Measurements from ENCODE around the gene STK11.
A peak's percentile ranks its signal among the peaks of the same experiment; 100 is the strongest.

Gene STK11

GRCh38 chr19:1260749-1261537 is 55.4 kb downstream of the STK11 start:
- no peaks in the 10 kb centered on the region for H3K27me3 ChIP-seq (ENCODE audit: control insufficient read depth in 3 of 3, insufficient read depth in 3 of 3, low read depth in 1 of 3, low read length in 3 of 3)
- peak overlapping the region; percentile 99 for H3K18ac ChIP-seq (ENCODE audit: low read length)
- H2AK5ac ChIP-seq (ENCODE audit: low read depth, low read length), result peak overlapping the region; percentile 100
- H3K4me2 ChIP-seq (ENCODE audit: insufficient read depth, low read length, poor library complexity, severe bottlenecking), result peak overlapping the region; percentile 91
- peaks cover 17 to 34% of the 10 kb centered on the region in 2 donors for H3K36me3 ChIP-seq (replicated peaks in 1 of 2; ENCODE audit: control insufficient read depth in 2 of 2, insufficient read depth in 2 of 2, low read length in 2 of 2)
- H3K4me3 ChIP-seq (ENCODE audit: low read length in 2 of 2), result peak overlapping the region; percentile 68 to 88
- H4K8ac ChIP-seq (ENCODE audit: low read depth, low read length), result no peak overlapping the region
- H3K9ac ChIP-seq (ENCODE audit: low read depth, low read length, poor library complexity), result peak overlapping the region; percentile 99
- peak overlapping the region; percentile 89 for H3K14ac ChIP-seq (ENCODE audit: low read length)
- peak overlapping the region; percentile 98 for H2BK120ac ChIP-seq (ENCODE audit: low read depth, low read length)
- H3K27ac ChIP-seq (replicated peaks; ENCODE audit: low read length), result peak overlapping the region; percentile 76
- peak overlapping the region; percentile 100 for H2BK15ac ChIP-seq (ENCODE audit: low read length)
- H3K23ac ChIP-seq (ENCODE audit: low read depth, low read length, poor library complexity), result peak overlapping the region; percentile 97
- peak overlapping the region; percentile 89 for H3K4ac ChIP-seq (ENCODE audit: low read length)
- peak overlapping the region; percentile 99 for H4K91ac ChIP-seq (ENCODE audit: low read depth, low read length, poor library complexity)
- H3K9me3 ChIP-seq (replicated peaks in 1 of 2; ENCODE audit: control insufficient read depth in 2 of 2, insufficient read depth in 1 of 2, low read depth in 1 of 2, low read length in 2 of 2), result no peaks in the 10 kb centered on the region
- H3K4me1 ChIP-seq (ENCODE audit: control insufficient read depth in 2 of 2, insufficient read depth in 1 of 2, low read depth in 1 of 2, low read length in 2 of 2), result peaks cover 51 to 66% of the 10 kb centered on the region in 2 donors
- peak overlapping the region; percentile 33 for H2BK12ac ChIP-seq (ENCODE audit: low read length)
- peaks cover 21% of the 10 kb centered on the region for H3K79me1 ChIP-seq (ENCODE audit: low read depth, low read length)
- H2AFZ ChIP-seq (ENCODE audit: low read length), result peak overlapping the region; percentile 82
- WGBS, 2 donors (ENCODE audit: extremely low coverage in 2 of 2, insufficient read length in 2 of 2, insufficient replicate concordance in 1 of 2), result no CpG with 5 or more reads among the region's 83 CpGs
- peak overlapping the region; percentile 97 for H2BK5ac ChIP-seq (ENCODE audit: low read length)
- DNase-seq (ENCODE audit: low spot score), result peak; percentile 97

- peak overlapping the region; percentile 82 for H4K8ac ChIP-seq (ENCODE audit: low read depth, low read length)
- peak overlapping the region; percentile 56 for H3K14ac ChIP-seq (ENCODE audit: low read length)
- H2BK120ac ChIP-seq (ENCODE audit: low read depth, low read length), result peak overlapping the region; percentile 98
- H3K4me2 ChIP-seq (ENCODE audit: insufficient read depth, low read length, poor library complexity, severe bottlenecking), result peak overlapping the region; percentile 79
- H3K9ac ChIP-seq (ENCODE audit: low read depth, low read length, poor library complexity), result peak overlapping the region; percentile 99
- peak overlapping the region; percentile 99 for H3K18ac ChIP-seq (ENCODE audit: low read length)
- no CpG with 5 or more reads among the region's 14 CpGs for WGBS, 2 donors (ENCODE audit: extremely low coverage in 2 of 2, insufficient read length in 2 of 2, insufficient replicate concordance in 1 of 2)
- peak overlapping the region; percentile 76 for H3K27ac ChIP-seq (replicated peaks; ENCODE audit: low read length)
- H3K4me3 ChIP-seq (ENCODE audit: low read length in 2 of 2), result peak overlapping the region; percentile 68 to 88
- peak overlapping the region; percentile 92 for H4K91ac ChIP-seq (ENCODE audit: low read depth, low read length, poor library complexity)
- H3K4ac ChIP-seq (ENCODE audit: low read length), result peak overlapping the region; percentile 69
- H3K4me1 ChIP-seq (ENCODE audit: control insufficient read depth in 2 of 2, insufficient read depth in 1 of 2, low read depth in 1 of 2, low read length in 2 of 2), result peaks cover 53 to 67% of the 10 kb centered on the region in 2 donors
- peak overlapping the region; percentile 91 for H3K23ac ChIP-seq (ENCODE audit: low read depth, low read length, poor library complexity)
- H3K36me3 ChIP-seq (replicated peaks in 1 of 2; ENCODE audit: control insufficient read depth in 2 of 2, insufficient read depth in 2 of 2, low read length in 2 of 2), result peaks cover 14 to 30% of the 10 kb centered on the region in 2 donors
- no peaks in the 10 kb centered on the region for H3K27me3 ChIP-seq (ENCODE audit: control insufficient read depth in 3 of 3, insufficient read depth in 3 of 3, low read depth in 1 of 3, low read length in 3 of 3)
- H2BK5ac ChIP-seq (ENCODE audit: low read length), result peak overlapping the region; percentile 97
- H2BK15ac ChIP-seq (ENCODE audit: low read length), result peak overlapping the region; percentile 100
- DNase-seq (ENCODE audit: low spot score), result no peak
- H3K79me1 ChIP-seq (ENCODE audit: low read depth, low read length), result peaks cover 23% of the 10 kb centered on the region
- peak overlapping the region; percentile 33 for H2BK12ac ChIP-seq (ENCODE audit: low read length)
- no peaks in the 10 kb centered on the region for H3K9me3 ChIP-seq (replicated peaks in 1 of 2; ENCODE audit: control insufficient read depth in 2 of 2, insufficient read depth in 1 of 2, low read depth in 1 of 2, low read length in 2 of 2)
- H2AFZ ChIP-seq (ENCODE audit: low read length), result peak overlapping the region; percentile 82
- peak overlapping the region; percentile 100 for H2AK5ac ChIP-seq (ENCODE audit: low read depth, low read length)
Observed at GRCh38 chr19:1261538-1261797, 55.9 kb downstream of the STK11 start.

GRCh38 chr19:1261798-1262622 is 56.4 kb downstream of the STK11 start:
- Histone ChIP-seq H3K9me3 (replicated peaks in 1 of 2; ENCODE audit: control insufficient read depth in 2 of 2, insufficient read depth in 1 of 2, low read depth in 1 of 2, low read length in 2 of 2) (no peaks in the 10 kb centered on the region), H3K79me1 (ENCODE audit: low read depth, low read length) (peaks cover 23% of the 10 kb centered on the region), H4K91ac (ENCODE audit: low read depth, low read length, poor library complexity) (peak overlapping the region; percentile 92), H3K27me3 (ENCODE audit: control insufficient read depth in 3 of 3, insufficient read depth in 3 of 3, low read depth in 1 of 3, low read length in 3 of 3) (no peaks in the 10 kb centered on the region), H3K4ac (ENCODE audit: low read length) (peak overlapping the region; percentile 69), H3K14ac (ENCODE audit: low read length) (peak overlapping the region; percentile 56), H2AK5ac (ENCODE audit: low read depth, low read length) (peak overlapping the region; percentile 100), H3K4me3 (ENCODE audit: low read length in 2 of 2) (peak overlapping the region; percentile 68 to 88), H3K4me1 (ENCODE audit: control insufficient read depth in 2 of 2, insufficient read depth in 1 of 2, low read depth in 1 of 2, low read length in 2 of 2) (peaks cover 51 to 63% of the 10 kb centered on the region in 2 donors), H2BK120ac (ENCODE audit: low read depth, low read length) (peak overlapping the region; percentile 72), H2BK12ac (ENCODE audit: low read length) (peak overlapping the region; percentile 99), H3K18ac (ENCODE audit: low read length) (peak overlapping the region; percentile 99), H3K23ac (ENCODE audit: low read depth, low read length, poor library complexity) (peak overlapping the region; percentile 91), H2BK5ac (ENCODE audit: low read length) (peak overlapping the region; percentile 97), H2BK15ac (ENCODE audit: low read length) (peak overlapping the region; percentile 100), H3K9ac (ENCODE audit: low read depth, low read length, poor library complexity) (peak overlapping the region; percentile 99), H2AFZ (ENCODE audit: low read length) (no peak overlapping the region), H3K27ac (replicated peaks; ENCODE audit: low read length) (peak overlapping the region; percentile 76), H3K36me3 (replicated peaks in 1 of 2; ENCODE audit: control insufficient read depth in 2 of 2, insufficient read depth in 2 of 2, low read length in 2 of 2) (peaks cover 8 to 25% of the 10 kb centered on the region in 2 donors), H4K8ac (ENCODE audit: low read depth, low read length) (peak overlapping the region; percentile 97), H3K4me2 (ENCODE audit: insufficient read depth, low read length, poor library complexity, severe bottlenecking) (peak overlapping the region; percentile 79)
- no peak for DNase-seq (ENCODE audit: low spot score)
- no CpG with 5 or more reads among the region's 28 CpGs for WGBS, 2 donors (ENCODE audit: extremely low coverage in 2 of 2, insufficient read length in 2 of 2, insufficient replicate concordance in 1 of 2)

All from neuronal stem cell (in vitro differentiated cells).